H9 (cell line): ENCODE data around the gene DCAF15. TPM values are rescaled to one million over a fixed set of nuclear protein-coding genes. Genes with fewer than 3 reads are reported as not detected.

Experiments used
- DNase-seq: peaks from one replicate; pipeline ENCODE4 v3.0.0-alpha.2; 2017
- H2AFZ ChIP-seq: one replicate; pipeline ENCODE4 v1.6.1; 2013; ENCODE audit warnings: mild to moderate bottlenecking, low read length, control low read depth, moderate library complexity
- H2AK5ac ChIP-seq: 2 replicates; pipeline ENCODE4 v1.6.1; 2013; ENCODE audit warnings: low read length, control low read depth, mixed read lengths; ENCODE audit not compliant: insufficient read length
- H2BK120ac ChIP-seq: one replicate; pipeline ENCODE4 v1.6.1; 2013; ENCODE audit warnings: low read depth, mild to moderate bottlenecking, low read length, control low read depth, inconsistent platforms; ENCODE audit not compliant: poor library complexity, severe bottlenecking
- H2BK12ac ChIP-seq: 2 replicates; pipeline ENCODE4 v1.6.1; 2013; ENCODE audit warnings: low read length, control low read depth, mixed read lengths, low read depth; ENCODE audit not compliant: insufficient read length
- H2BK15ac ChIP-seq: 2 replicates; pipeline ENCODE4 v1.6.1; 2013; ENCODE audit warnings: low read depth, low read length, control low read depth
- H2BK20ac ChIP-seq: one replicate; pipeline ENCODE4 v1.6.1; 2013; ENCODE audit warnings: low read depth, mild to moderate bottlenecking, low read length, control low read depth, inconsistent platforms; ENCODE audit not compliant: poor library complexity, severe bottlenecking
- H2BK5ac ChIP-seq: 2 replicates; pipeline ENCODE4 v1.6.1; 2013; ENCODE audit warnings: low read length, control low read depth, mixed read lengths; ENCODE audit not compliant: insufficient read length
- H3K14ac ChIP-seq: 2 replicates; pipeline ENCODE4 v1.6.1; 2013; ENCODE audit warnings: low read length, control low read depth; ENCODE audit not compliant: insufficient read depth
- H3K18ac ChIP-seq: 2 replicates; pipeline ENCODE4 v1.6.1; 2013; ENCODE audit warnings: low read depth, mild to moderate bottlenecking, mixed read lengths, low read length, control low read depth; ENCODE audit not compliant: insufficient read length
- H3K23ac ChIP-seq: 2 replicates; pipeline ENCODE4 v1.6.1; 2013; ENCODE audit warnings: low read length, control low read depth, mixed read lengths, low read depth; ENCODE audit not compliant: insufficient read length
- H3K23me2 ChIP-seq: 2 replicates; pipeline ENCODE4 v1.6.1; 2013; ENCODE audit warnings: low read depth, mild to moderate bottlenecking, mixed read lengths, low read length, control low read depth; ENCODE audit not compliant: insufficient read length, poor library complexity, severe bottlenecking
- H3K27ac ChIP-seq: 2 replicates; pipeline ENCODE4 v1.5.1; 2013; ENCODE audit warnings: low read length, control low read depth, mixed read lengths, low read depth; ENCODE audit not compliant: insufficient read length
- H3K27me3 ChIP-seq: 2 replicates; pipeline ENCODE4 v1.6.1; 2013; ENCODE audit warnings: low read length, control low read depth, inconsistent platforms; ENCODE audit not compliant: insufficient read depth
- H3K4ac ChIP-seq: 2 replicates; pipeline ENCODE4 v1.6.1; 2013; ENCODE audit warnings: low read depth, mild to moderate bottlenecking, control low read depth, inconsistent platforms, low read length, moderate library complexity
- H3K4me1 ChIP-seq: 2 replicates; pipeline ENCODE4 v1.6.1; 2013; ENCODE audit warnings: low read length, control low read depth, inconsistent platforms; ENCODE audit not compliant: insufficient read depth
- H3K4me2 ChIP-seq: 2 replicates; pipeline ENCODE4 v1.6.1; 2013; ENCODE audit warnings: low read length, control low read depth, mixed read lengths; ENCODE audit not compliant: insufficient read length, insufficient read depth
- H3K56ac ChIP-seq: 2 replicates; pipeline ENCODE4 v1.6.1; 2013; ENCODE audit warnings: low read depth, mild to moderate bottlenecking, mixed read lengths, low read length, control low read depth; ENCODE audit not compliant: insufficient read length
- H3K79me1 ChIP-seq: 2 replicates; pipeline ENCODE4 v1.6.1; 2013; ENCODE audit warnings: low read depth, mild to moderate bottlenecking, moderate library complexity, low read length, control low read depth, inconsistent platforms; ENCODE audit not compliant: insufficient read depth, poor library complexity, severe bottlenecking
- H3K79me2 ChIP-seq: 2 replicates; pipeline ENCODE4 v1.6.1; 2013; ENCODE audit warnings: low read length, control low read depth, inconsistent platforms; ENCODE audit not compliant: insufficient read depth
- H3K9ac ChIP-seq: 2 replicates; pipeline ENCODE4 v1.6.1; 2013; ENCODE audit warnings: low read length, control low read depth, mixed read lengths; ENCODE audit not compliant: insufficient read length; ENCODE audit errors: extremely low read depth
- H3K9me3 ChIP-seq: one replicate; pipeline ENCODE4 v1.6.1; 2013; ENCODE audit warnings: low read depth, low read length, inconsistent platforms; ENCODE audit not compliant: control insufficient read depth
- H3T11ph ChIP-seq: one replicate; pipeline ENCODE4 v1.6.1; 2013; ENCODE audit warnings: mild to moderate bottlenecking, low read length, control low read depth, inconsistent platforms
- H4K20me1 ChIP-seq: one replicate; pipeline ENCODE4 v1.6.1; 2013; ENCODE audit not compliant: control insufficient read depth, insufficient read length, insufficient read depth
- H4K5ac ChIP-seq: 2 replicates; pipeline ENCODE4 v1.6.1; 2013; ENCODE audit warnings: low read depth, mild to moderate bottlenecking, mixed read lengths, low read length, control low read depth; ENCODE audit not compliant: insufficient read length
- H4K8ac ChIP-seq: replicated peaks from 2 replicates; pipeline ENCODE4 v1.6.1; 2013; ENCODE audit warnings: low read length, control low read depth, mixed read lengths, low read depth; ENCODE audit not compliant: insufficient read length
- H4K91ac ChIP-seq: 2 replicates; pipeline ENCODE4 v1.6.1; 2013; ENCODE audit warnings: low read depth, mild to moderate bottlenecking, moderate library complexity, mixed read lengths, low read length, control low read depth; ENCODE audit not compliant: insufficient read length
- H3K27ac Mint-ChIP-seq, 3 experiments: 2 replicates in 2 of 3; 3 replicates in 1 of 3; pipeline ENCODE4 v1.8.0; 2020 to 2021; ENCODE audit warnings: mixed read lengths in 3 of 3, mild to moderate bottlenecking in 1 of 3, moderate library complexity in 1 of 3
- H3K27me3 Mint-ChIP-seq: 2 replicates; pipeline ENCODE4 v1.8.0; 2021; ENCODE audit warnings: low read depth, mild to moderate bottlenecking, moderate library complexity, mixed read lengths
- H3K36me3 Mint-ChIP-seq, 3 experiments: 2 replicates in 2 of 3; 3 replicates in 1 of 3; pipeline ENCODE4 v1.8.0; 2020 to 2021; ENCODE audit warnings: low read depth in 3 of 3, mixed read lengths in 3 of 3; ENCODE audit not compliant: insufficient read depth in 1 of 3
- H3K4me1 Mint-ChIP-seq, 2 experiments: 2 replicates each; pipeline ENCODE4 v1.8.0; 2020; ENCODE audit warnings: mixed read lengths in 2 of 2
- H3K4me3 Mint-ChIP-seq, 2 experiments: 2 replicates in 1 of 2; 3 replicates in 1 of 2; pipeline ENCODE4 v1.8.0; 2020 to 2021; ENCODE audit warnings: mild to moderate bottlenecking in 2 of 2, mixed read lengths in 2 of 2, moderate library complexity in 1 of 2
- H3K9me3 Mint-ChIP-seq, 2 experiments: 2 replicates in 1 of 2; 3 replicates in 1 of 2; pipeline ENCODE4 v1.8.0; 2020; ENCODE audit warnings: mild to moderate bottlenecking in 2 of 2, mixed read lengths in 2 of 2, moderate library complexity in 1 of 2
- CTCF ChIP-seq: fragments of 200-600 bp; sonication (generic); conservative IDR thresholded peaks from 3 replicates; pipeline ENCODE4 v1.8.0; 2021; ENCODE audit warnings: antibody characterized with exemption, mild to moderate bottlenecking
- WGBS: extraction: QIAGEN DNeasy Blood & Tissue Kit; methylation state at CpG from one replicate; pipeline ENCODE4 v1.1.7; 2013; ENCODE audit warnings: missing lambda C conversion rate, low lambda C conversion rate, mixed read lengths; ENCODE audit not compliant: insufficient read length; ENCODE audit errors: extremely low coverage; 5-methylcytosine and 5-hydroxymethylcytosine counted together
- total RNA-seq: library from RNA; stranded (reverse); gene quantifications from 2 replicates; pipeline ENCODE4 v1.2.1, GENCODE V29; 2021

DCAF15 gene
- total RNA-seq, 1 experiment from 2014 or later = 82.5 TPM

GRCh38 chr19:13995017-13995728 is 42.9 kb downstream of the DCAF15 start:
- no peak overlapping the region for H2BK5ac ChIP-seq
- no peak overlapping the region for H2BK12ac ChIP-seq
- Mint-ChIP-seq H3K4me1 (peaks cover 0 to 1% of the 10 kb centered on the region in 2 experiments; a peak in 2 of 4 replicates), H3K4me3 (no peak overlapping the region; a peak in 1 of 5 replicates), H3K9me3 (peaks cover 4 to 5% of the 10 kb centered on the region in 2 experiments; a peak in 2 of 5 replicates), H3K27me3 (no peaks in the 10 kb centered on the region), H3K27ac (no peak overlapping the region; a peak in 2 of 7 replicates), H3K36me3 (peaks cover 4 to 39% (median 22%) of the 10 kb centered on the region in 3 experiments; a peak in 5 of 7 replicates)
- H3K4ac ChIP-seq = no peak overlapping the region
- TF ChIP-seq CTCF = no peak
- DNase-seq = no peak
- no CpG with 5 or more reads among the region's 13 CpGs for WGBS
- no peak overlapping the region for H4K91ac ChIP-seq
- H3K23ac ChIP-seq = no peak overlapping the region
- no peaks in the 10 kb centered on the region for H3K27me3 ChIP-seq
- H2BK15ac ChIP-seq = no peak overlapping the region
- H3K27ac ChIP-seq = no peak overlapping the region
- H3K9me3 ChIP-seq = no peaks in the 10 kb centered on the region
- no peaks in the 10 kb centered on the region for H3K79me1 ChIP-seq
- no peak overlapping the region for H4K8ac ChIP-seq
- H2AFZ ChIP-seq = no peak overlapping the region
- no peak overlapping the region for H3K14ac ChIP-seq
- H2BK20ac ChIP-seq = no peak overlapping the region
- no peaks in the 10 kb centered on the region for H3K79me2 ChIP-seq
- H3K23me2 ChIP-seq = no peaks in the 10 kb centered on the region
- H4K5ac ChIP-seq = no peak overlapping the region
- no peak overlapping the region for H2AK5ac ChIP-seq
- no peak overlapping the region for H3K18ac ChIP-seq
- no peak overlapping the region for H3K56ac ChIP-seq
- no peak overlapping the region for H3K4me2 ChIP-seq
- H3K4me1 ChIP-seq = no peaks in the 10 kb centered on the region
- no peak overlapping the region for H2BK120ac ChIP-seq
- H4K20me1 ChIP-seq = no peaks in the 10 kb centered on the region
- no peak overlapping the region for H3K9ac ChIP-seq
- no peak overlapping the region for H3T11ph ChIP-seq
